HCT116 (cell line): Measurements from ENCODE around the gene GPR68. TPM values are rescaled to one million over a fixed set of nuclear protein-coding genes. Genes with fewer than 3 reads are reported as not detected.

ENCODE experiments used
- ATAC-seq: fragments of 200-7000 bp; cut with Tn5 transposase; 2 replicates; pipeline ENCODE4 v1.9.1; 2020; ENCODE audit warnings: mild to moderate bottlenecking, moderate library complexity
- BruUV-seq: library from RNA; stranded (reverse); fragments of 400-500 nt; replicated peaks from 2 replicates; lab custom pipeline; 2021; lab: Mats Ljungman, UMichigan
- CTCF ChIA-PET: fragments of 300-600 bp; sonication (Branson Sonifier 250); formaldehyde crosslinking; loops from one replicate; lab custom pipeline; 2021; ENCODE audit warnings: antibody characterized with exemption; lab: Charles Lee
- POLR2A ChIA-PET: fragments of 300-600, 350-600 bp; sonication (Branson Sonifier 250); formaldehyde crosslinking; loops from one replicate; lab custom pipeline; 2021; ENCODE audit warnings: antibody characterized with exemption; lab: Charles Lee
- RAD21 ChIA-PET, 2 experiments: fragments of 300-600 bp; sonication (Branson Sonifier 250); formaldehyde crosslinking; loops; one replicate each; lab custom pipeline; 2023; ENCODE audit warnings: low total read pairs in 2 of 2; ENCODE audit not compliant: uncharacterized antibody in 2 of 2, unreplicated experiment in 2 of 2, low non-redundant PET in 1 of 2; lab: Charles Lee
- DNase-seq: peaks from one replicate; pipeline ENCODE4 v3.0.0-alpha.2; 2010; ENCODE audit warnings: low read depth, low spot score
- H2AFZ ChIP-seq: fragments of 200-600 bp; shearing (Covaris generic), sonication (generic); 2 replicates; pipeline ENCODE4 v1.6.1; 2017; ENCODE audit warnings: low read depth, mixed run types, mixed read lengths, antibody characterized with exemption, low read length; ENCODE audit not compliant: poor library complexity, severe bottlenecking
- H3K27ac ChIP-seq: 2 replicates; pipeline ENCODE4 v1.5.1; 2012; ENCODE audit warnings: low read depth, low read length
- H3K27me3 ChIP-seq: fragments of 200-600 bp; sonication (generic); 2 replicates; pipeline ENCODE4 v1.6.1; 2016; ENCODE audit warnings: mixed run types, low read length, mixed read lengths; ENCODE audit not compliant: insufficient read depth
- H3K36me3 ChIP-seq, 2 experiments: fragments of 200-500 bp in 1 of 2; fragments of 200-600 bp in 1 of 2; sonication (Bioruptor generic) in 1 of 2; sonication (generic) in 1 of 2; 2 replicates each; pipeline versions ENCODE4 v1.5.1 to v1.6.1; 2014 to 2016; ENCODE audit warnings: low read length in 2 of 2, inconsistent platforms in 1 of 2, mixed read lengths in 1 of 2, mixed run types in 1 of 2; ENCODE audit not compliant: insufficient read depth in 2 of 2, control insufficient read depth in 1 of 2
- H3K4me1 ChIP-seq, 2 experiments: fragments of 200-600 bp in 1 of 2; sonication (generic) in 1 of 2; 2 replicates each; pipeline versions ENCODE4 v1.5.1 to v1.6.1; 2012 to 2017; ENCODE audit warnings: low read length in 2 of 2, inconsistent platforms in 1 of 2, mild to moderate bottlenecking in 1 of 2, mixed read lengths in 1 of 2, mixed run types in 1 of 2, moderate library complexity in 1 of 2; ENCODE audit not compliant: insufficient read depth in 2 of 2, control insufficient read depth in 1 of 2
- H3K4me2 ChIP-seq: fragments of 200-600 bp; sonication (generic); 2 replicates; pipeline ENCODE4 v1.6.1; 2017; ENCODE audit warnings: mixed run types, low read length, mixed read lengths
- H3K4me3 ChIP-seq, 2 experiments: fragments of 200-600 bp in 1 of 2; sonication (generic) in 1 of 2; replicated peaks in 1 of 2; 2 replicates each; pipeline ENCODE4 v1.5.1; 2011 to 2016; ENCODE audit warnings: low read length in 2 of 2, control low read depth in 1 of 2, low read depth in 1 of 2, mild to moderate bottlenecking in 1 of 2, mixed read lengths in 1 of 2, mixed run types in 1 of 2
- H3K79me2 ChIP-seq: fragments of 200-600 bp; sonication (generic); 2 replicates; pipeline ENCODE4 v1.6.1; 2017; ENCODE audit warnings: mild to moderate bottlenecking, mixed run types, low read length, moderate library complexity, mixed read lengths; ENCODE audit not compliant: insufficient read depth
- H3K9ac ChIP-seq: fragments of 200-600 bp; sonication (generic); 2 replicates; pipeline ENCODE4 v1.6.1; 2016; ENCODE audit warnings: low read length, mixed read lengths
- H3K9me2 ChIP-seq: fragments of 200-600 bp; sonication (generic), shearing (Covaris generic); 2 replicates; pipeline ENCODE4 v1.6.1; 2017; ENCODE audit warnings: mixed run types, mild to moderate bottlenecking, moderate library complexity; ENCODE audit not compliant: insufficient read depth
- H3K9me3 ChIP-seq, 2 experiments: fragments of 200-500 bp in 1 of 2; fragments of 200-600 bp in 1 of 2; sonication (Bioruptor generic) in 1 of 2; sonication (generic) in 1 of 2; 2 replicates each; pipeline ENCODE4 v1.6.1; 2014 to 2017; ENCODE audit warnings: low read length in 2 of 2, mixed read lengths in 2 of 2, inconsistent platforms in 1 of 2, low read depth in 1 of 2, mild to moderate bottlenecking in 1 of 2, mixed run types in 1 of 2, moderate library complexity in 1 of 2; ENCODE audit not compliant: control insufficient read depth in 1 of 2, insufficient read depth in 1 of 2
- H4K20me1 ChIP-seq: fragments of 200-600 bp; sonication (generic), shearing (Covaris generic); 2 replicates; pipeline ENCODE4 v1.6.1; 2017; ENCODE audit warnings: mixed run types, mild to moderate bottlenecking, moderate library complexity; ENCODE audit not compliant: insufficient read depth
- CEBPB ChIP-seq: IDR thresholded peaks from 2 replicates; pipeline ENCODE4 v1.6.1; 2012; ENCODE audit warnings: low read depth
- EGR1 ChIP-seq: IDR thresholded peaks from 2 replicates; pipeline ENCODE4 v1.6.1; 2012; ENCODE audit warnings: low read depth
- ELF1 ChIP-seq: IDR thresholded peaks from 2 replicates; pipeline ENCODE4 v1.6.1; 2012; ENCODE audit warnings: low read depth, borderline replicate concordance
- EZH2 ChIP-seq: fragments of 200-600 bp; sonication (generic); IDR thresholded peaks from 2 replicates; pipeline ENCODE4 v1.6.1; 2017; ENCODE audit warnings: antibody characterized with exemption, mixed run types
- EZH2phosphoT487 ChIP-seq: fragments of 200-600 bp; IDR thresholded peaks from 2 replicates; pipeline ENCODE4 v1.6.1; 2018; ENCODE audit warnings: antibody characterized with exemption, borderline replicate concordance
- FOSL1 ChIP-seq: IDR thresholded peaks from 2 replicates; pipeline ENCODE4 v1.6.1; 2012; ENCODE audit warnings: low read depth
- POLR2A ChIP-seq: IDR thresholded peaks from 2 replicates; pipeline ENCODE4 v1.7.0; 2011; ENCODE audit warnings: borderline replicate concordance; ENCODE audit not compliant: insufficient read depth, insufficient read length; ENCODE audit errors: extremely low read depth
- POLR2AphosphoS5 ChIP-seq: IDR thresholded peaks from 2 replicates; pipeline ENCODE4 v1.6.1; 2011; ENCODE audit warnings: mild to moderate bottlenecking, low read depth, low read length, moderate library complexity
- SIN3A ChIP-seq: IDR thresholded peaks from 2 replicates; pipeline ENCODE4 v1.6.1; 2012; ENCODE audit warnings: low read depth
- SP1 ChIP-seq: IDR thresholded peaks from 2 replicates; pipeline ENCODE4 v1.6.1; 2012; ENCODE audit warnings: low read depth
- SRF ChIP-seq: IDR thresholded peaks from 2 replicates; pipeline ENCODE4 v1.6.1; 2012; ENCODE audit warnings: low read depth
- YY1 ChIP-seq: IDR thresholded peaks from 2 replicates; pipeline ENCODE4 v1.6.1; 2011; ENCODE audit warnings: low read length, low read depth, moderate library complexity, mild to moderate bottlenecking; ENCODE audit not compliant: insufficient replicate concordance; ENCODE audit errors: extremely low read depth
- intact Hi-C: fragments of 100-400 bp; cut with micrococcal nuclease; formaldehyde crosslinking; loops from 2 replicates; pipeline ENCODE4 v1.10.0; 2022
- total RNA-seq: library from RNA; stranded (reverse); gene quantifications from one replicate; pipeline ENCODE4 v1.2.1, GENCODE V29; 2021; ENCODE audit not compliant: unreplicated experiment
- TF ChIP-seq, protein P1 (sequence below): IDR thresholded peaks from 2 replicates; pipeline ENCODE4 v1.6.1; 2012
- TF ChIP-seq, protein P2 (sequence below): IDR thresholded peaks from 2 replicates; pipeline ENCODE4 v1.6.1; 2011; ENCODE audit warnings: mild to moderate bottlenecking, low read length, moderate library complexity; ENCODE audit not compliant: insufficient replicate concordance; ENCODE audit errors: extremely low read depth

Gene GPR68
- total RNA-seq, 1 experiment from 2014 or later = not detected

DNA sequence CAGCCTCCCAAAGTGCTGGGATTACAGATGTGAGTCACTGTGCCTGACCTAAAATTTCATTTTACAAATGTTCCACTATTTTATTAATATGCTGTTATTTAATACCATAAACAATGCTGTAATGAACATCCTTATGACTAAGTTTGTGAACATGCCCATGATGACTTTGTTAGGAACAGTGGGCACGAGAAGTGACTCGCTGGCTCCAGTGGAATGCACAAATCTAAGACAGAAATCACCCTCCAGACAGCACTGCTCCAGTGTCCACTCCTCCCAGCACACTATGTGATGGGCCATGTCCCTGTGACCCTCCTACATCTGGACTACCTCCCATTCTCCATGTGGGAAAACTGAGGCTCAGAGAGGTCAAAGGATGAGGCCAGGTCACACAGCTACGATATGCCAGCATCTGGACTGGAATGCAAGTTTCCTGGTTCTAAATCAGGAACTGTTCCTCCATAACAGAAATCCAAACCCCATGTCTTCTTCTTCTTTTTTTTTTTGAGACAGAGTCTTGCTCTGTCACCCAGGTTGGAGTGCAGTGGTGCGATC, 57.9 kb downstream of the GPR68 start:
- no peak overlapping the region for H3K4me2 ChIP-seq
- CTCF ChIA-PET = interaction anchor here (0.9 kb wide), 1 partner anchor 9 kb away, joined by 3 read pairs; no protein-coding TSS in a partner anchor
- H3K9ac ChIP-seq = no peak overlapping the region
- no peaks in the 10 kb centered on the region for H3K79me2 ChIP-seq
- no peak overlapping the region for H3K27ac ChIP-seq
- ATAC-seq (no peak), DNase-seq (no peak)
- TF ChIP-seq EGR1 = no peak
- TF ChIP-seq EZH2phosphoT487 = no peak
- no peaks in the 10 kb centered on the region for H3K27me3 ChIP-seq
- H3K9me3 ChIP-seq = no peaks in the 10 kb centered on the region
- H4K20me1 ChIP-seq = no peaks in the 10 kb centered on the region
- BruUV-seq = no TSS peak
- intact Hi-C loops = no loop called here
- H3K4me1 ChIP-seq = no peaks in the 10 kb centered on the region
- RAD21 ChIA-PET = no interaction called here
- POLR2A ChIA-PET = no interaction called here
- no peaks in the 10 kb centered on the region for H3K9me2 ChIP-seq
- no peak overlapping the region for H3K4me3 ChIP-seq
- H3K36me3 ChIP-seq = peaks cover 16 to 31% of the 10 kb centered on the region in 2 experiments
- H2AFZ ChIP-seq = no peak overlapping the region

DNA sequence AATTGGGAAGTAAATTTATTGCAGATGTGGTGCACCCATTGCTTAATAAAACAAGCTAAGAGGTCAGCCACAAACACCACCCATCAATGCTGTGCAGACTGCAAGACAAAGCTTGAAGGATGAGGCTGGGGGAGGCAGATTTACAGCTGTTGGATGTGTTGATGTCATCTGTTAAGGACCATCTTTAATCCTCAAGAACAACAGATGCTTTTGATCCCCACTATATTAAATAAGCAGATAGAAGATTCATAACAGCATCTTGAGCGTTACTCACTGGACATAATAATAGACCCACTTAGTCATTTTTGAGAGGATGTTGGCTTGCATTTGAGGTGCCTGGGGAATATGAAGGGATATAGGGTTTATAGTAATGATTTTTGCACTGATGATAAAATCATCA, 58.8 kb downstream of the GPR68 start:
- BruUV-seq = no TSS peak
- no peak overlapping the region for H3K9ac ChIP-seq
- no peaks in the 10 kb centered on the region for H3K9me2 ChIP-seq
- H3K4me3 ChIP-seq = no peak overlapping the region
- H3K27me3 ChIP-seq = no peaks in the 10 kb centered on the region
- H3K79me2 ChIP-seq = no peaks in the 10 kb centered on the region
- no peak overlapping the region for H2AFZ ChIP-seq
- TF ChIP-seq FOSL1 (no peak), ELF1 (no peak), POLR2AphosphoS5 (no peak), SRF (no peak), CEBPB (no peak), SP1 (no peak), SIN3A (no peak), YY1 (no peak), POLR2A (no peak), EZH2 (no peak)
- TF ChIP-seq, protein P1, sequence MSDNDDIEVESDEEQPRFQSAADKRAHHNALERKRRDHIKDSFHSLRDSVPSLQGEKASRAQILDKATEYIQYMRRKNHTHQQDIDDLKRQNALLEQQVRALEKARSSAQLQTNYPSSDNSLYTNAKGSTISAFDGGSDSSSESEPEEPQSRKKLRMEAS = no peak
- TF ChIP-seq, protein P2, sequence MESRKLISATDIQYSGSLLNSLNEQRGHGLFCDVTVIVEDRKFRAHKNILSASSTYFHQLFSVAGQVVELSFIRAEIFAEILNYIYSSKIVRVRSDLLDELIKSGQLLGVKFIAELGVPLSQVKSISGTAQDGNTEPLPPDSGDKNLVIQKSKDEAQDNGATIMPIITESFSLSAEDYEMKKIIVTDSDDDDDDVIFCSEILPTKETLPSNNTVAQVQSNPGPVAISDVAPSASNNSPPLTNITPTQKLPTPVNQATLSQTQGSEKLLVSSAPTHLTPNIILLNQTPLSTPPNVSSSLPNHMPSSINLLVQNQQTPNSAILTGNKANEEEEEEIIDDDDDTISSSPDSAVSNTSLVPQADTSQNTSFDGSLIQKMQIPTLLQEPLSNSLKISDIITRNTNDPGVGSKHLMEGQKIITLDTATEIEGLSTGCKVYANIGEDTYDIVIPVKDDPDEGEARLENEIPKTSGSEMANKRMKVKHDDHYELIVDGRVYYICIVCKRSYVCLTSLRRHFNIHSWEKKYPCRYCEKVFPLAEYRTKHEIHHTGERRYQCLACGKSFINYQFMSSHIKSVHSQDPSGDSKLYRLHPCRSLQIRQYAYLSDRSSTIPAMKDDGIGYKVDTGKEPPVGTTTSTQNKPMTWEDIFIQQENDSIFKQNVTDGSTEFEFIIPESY = no peak
- TF ChIP-seq, all 23 proteins: peak for 0
- DNase-seq (no peak), ATAC-seq (no peak)
- Histone ChIP-seq H3K27ac (no peak overlapping the region), H4K20me1 (no peaks in the 10 kb centered on the region), H3K36me3 (peaks cover 22 to 33% of the 10 kb centered on the region in 2 experiments), H3K9me3 (no peaks in the 10 kb centered on the region), H3K4me2 (no peak overlapping the region), H3K4me1 (no peaks in the 10 kb centered on the region)
- ChIA-PET POLR2A (no interaction called here), RAD21 (no interaction called here), CTCF (interaction anchor here (0.9 to 3.3 kb wide), 2 partner anchors 8 to 13 kb away, joined by 3 to 10 read pairs; no protein-coding TSS in a partner anchor)
- intact Hi-C loops = no loop called here
